ENCODE data around the gene NEU1.
"Not testable (repeated sequence)": the region's sequence is repeated elsewhere in the genome, so short reads cannot be mapped to it uniquely, and the experiment has no call there.

NEU1 gene

GRCh38 chr6:31847276-31847978 lies 15.2 kb downstream of the NEU1 start:
- Mint-ChIP-seq H3K27ac (no peak overlapping the region), H3K4me3 (no peak overlapping the region), H3K4me1 (no peaks in the 10 kb centered on the region), H3K9me3 (no peaks in the 10 kb centered on the region), H3K36me3 (peaks cover 33% of the 10 kb centered on the region)
- DNase-seq (ENCODE audit: low spot score in 2 of 2) (no peak), ATAC-seq (no peak)

- no peak for DNase-seq (ENCODE audit: low spot score in 2 of 2)
- Mint-ChIP-seq H3K9me3 (no peaks in the 10 kb centered on the region), H3K4me1 (peaks cover under 1% of the 10 kb centered on the region), H3K27ac (no peak overlapping the region), H3K36me3 (peaks cover 62% of the 10 kb centered on the region), H3K4me3 (no peak overlapping the region)
- no peak for ATAC-seq
Observed at GRCh38 chr6:31844507-31844906, 18.1 kb downstream of the NEU1 start.

- Mint-ChIP-seq H3K27ac (peak overlapping the region; percentile 54), H3K4me3 (no peak overlapping the region), H3K4me1 (peaks cover 16% of the 10 kb centered on the region), H3K36me3 (peaks cover 87% of the 10 kb centered on the region), H3K9me3 (no peaks in the 10 kb centered on the region)
- DNase-seq (ENCODE audit: low spot score in 2 of 2) (no peak), ATAC-seq (no peak)
Observed at GRCh38 chr6:31842053-31842452, 20.6 kb downstream of the NEU1 start.

GRCh38 chr6:31839779-31840126 lies 22.9 kb downstream of the NEU1 start:
- Mint-ChIP-seq H3K4me1 (peaks cover 35% of the 10 kb centered on the region), H3K36me3 (peaks cover 95% of the 10 kb centered on the region)
- H3K9me3 Mint-ChIP-seq; ATAC-seq; H3K27ac Mint-ChIP-seq; DNase-seq (ENCODE audit: low spot score in 2 of 2); H3K4me3 Mint-ChIP-seq: not testable (repeated sequence)

GRCh38 chr6:31838968-31839367 lies 23.7 kb downstream of the NEU1 start:
- no peak for ATAC-seq
- H3K36me3 Mint-ChIP-seq, result peaks cover 95% of the 10 kb centered on the region
- H3K9me3 Mint-ChIP-seq, result no peaks in the 10 kb centered on the region
- peaks cover 35% of the 10 kb centered on the region for H3K4me1 Mint-ChIP-seq
- no peak for DNase-seq (ENCODE audit: low spot score in 2 of 2)
- H3K27ac Mint-ChIP-seq, result no peak overlapping the region
- peak overlapping the region; percentile 95 for H3K4me3 Mint-ChIP-seq

GRCh38 chr6:31838114-31838553 lies 24.5 kb downstream of the NEU1 start:
- H3K9me3 Mint-ChIP-seq; ATAC-seq; DNase-seq (ENCODE audit: low spot score in 2 of 2): not testable (repeated sequence)
- peak overlapping the region; percentile 95 for H3K4me3 Mint-ChIP-seq
- H3K4me1 Mint-ChIP-seq, result peaks cover 35% of the 10 kb centered on the region
- peaks cover 92% of the 10 kb centered on the region for H3K36me3 Mint-ChIP-seq
- H3K27ac Mint-ChIP-seq, result peak overlapping the region; percentile 99

- peaks cover 86% of the 10 kb centered on the region for H3K36me3 Mint-ChIP-seq
- H3K27ac Mint-ChIP-seq, result peak overlapping the region; percentile 99
- peak overlapping the region; percentile 95 for H3K4me3 Mint-ChIP-seq
- ATAC-seq (no peak), DNase-seq (ENCODE audit: low spot score in 2 of 2) (no peak)
- no peaks in the 10 kb centered on the region for H3K9me3 Mint-ChIP-seq
- H3K4me1 Mint-ChIP-seq, result peaks cover 35% of the 10 kb centered on the region
Observed at GRCh38 chr6:31837369-31838113, 25.1 kb downstream of the NEU1 start.

GRCh38 chr6:31836474-31837368 lies 25.9 kb downstream of the NEU1 start:
- peaks cover 78% of the 10 kb centered on the region for H3K36me3 Mint-ChIP-seq
- ATAC-seq (no peak), DNase-seq (ENCODE audit: low spot score in 2 of 2) (no peak)
- H3K4me1 Mint-ChIP-seq, result peaks cover 35% of the 10 kb centered on the region
- peak overlapping the region; percentile 99 for H3K27ac Mint-ChIP-seq
- no peaks in the 10 kb centered on the region for H3K9me3 Mint-ChIP-seq
- peak overlapping the region; percentile 95 for H3K4me3 Mint-ChIP-seq

- DNase-seq (ENCODE audit: low spot score in 2 of 2) (no peak), ATAC-seq (no peak)
- peaks cover 35% of the 10 kb centered on the region for H3K4me1 Mint-ChIP-seq
- H3K27ac Mint-ChIP-seq, result peak overlapping the region; percentile 99
- peaks cover 78% of the 10 kb centered on the region for H3K36me3 Mint-ChIP-seq
- H3K4me3 Mint-ChIP-seq, result peak overlapping the region; percentile 95
- no peaks in the 10 kb centered on the region for H3K9me3 Mint-ChIP-seq
Observed at GRCh38 chr6:31836047-31836473, 26.6 kb downstream of the NEU1 start.

- Mint-ChIP-seq H3K27ac (peak overlapping the region; percentile 99), H3K36me3 (peaks cover 78% of the 10 kb centered on the region), H3K9me3 (no peaks in the 10 kb centered on the region), H3K4me1 (peaks cover 48% of the 10 kb centered on the region), H3K4me3 (peak overlapping the region; percentile 95)
- ATAC-seq (peak; percentile 74), DNase-seq (ENCODE audit: low spot score in 2 of 2) (peak; percentile 69 to 93)
Observed at GRCh38 chr6:31834367-31835250, 28.0 kb downstream of the NEU1 start.

- Mint-ChIP-seq H3K27ac (peak overlapping the region; percentile 86), H3K4me3 (peak overlapping the region; percentile 87), H3K36me3 (peaks cover 62% of the 10 kb centered on the region), H3K9me3 (no peaks in the 10 kb centered on the region), H3K4me1 (peaks cover 36% of the 10 kb centered on the region)
- DNase-seq (ENCODE audit: low spot score in 2 of 2) (no peak), ATAC-seq (no peak)
Observed at GRCh38 chr6:31831350-31832215, 31.0 kb downstream of the NEU1 start.

- no peaks in the 10 kb centered on the region for H3K9me3 Mint-ChIP-seq
- peaks cover 56% of the 10 kb centered on the region for H3K36me3 Mint-ChIP-seq
- DNase-seq (ENCODE audit: low spot score in 2 of 2) (no peak), ATAC-seq (no peak)
- H3K4me3 Mint-ChIP-seq, result peak overlapping the region; percentile 87
- peaks cover 31% of the 10 kb centered on the region for H3K4me1 Mint-ChIP-seq
- peak overlapping the region; percentile 86 for H3K27ac Mint-ChIP-seq
Observed at GRCh38 chr6:31830886-31831335, 31.7 kb downstream of the NEU1 start.

- Mint-ChIP-seq H3K4me1 (peaks cover 32% of the 10 kb centered on the region), H3K36me3 (peaks cover 44% of the 10 kb centered on the region), H3K27ac (peak overlapping the region; percentile 86), H3K9me3 (no peaks in the 10 kb centered on the region), H3K4me3 (peak overlapping the region; percentile 87)
- DNase-seq (ENCODE audit: low spot score in 2 of 2), result no peak
- no peak for ATAC-seq
Observed at GRCh38 chr6:31829633-31830283, 32.9 kb downstream of the NEU1 start.
